ENCODE results near the gene PRAF2.
A peak's percentile ranks its signal among the peaks of the same experiment; 100 is the strongest.

Gene PRAF2

GRCh38 chrX:49071877-49072711 lies 1.7 kb downstream of the PRAF2 start:
- no peak for DNase-seq

- no peak for DNase-seq
Observed at GRCh38 chrX:49070988-49071387, 2.8 kb downstream of the PRAF2 start.

GRCh38 chrX:49069038-49069437 lies 4.8 kb downstream of the PRAF2 start:
- DNase-seq: no peak

GRCh38 chrX:49067285-49068120 lies 6.3 kb downstream of the PRAF2 start:
- no peak for DNase-seq

- DNase-seq: no peak
Observed at GRCh38 chrX:49066690-49067089, 7.1 kb downstream of the PRAF2 start.

GRCh38 chrX:49066278-49066677 lies 7.5 kb downstream of the PRAF2 start:
- no peak for DNase-seq

GRCh38 chrX:49064735-49065134 lies 9.1 kb downstream of the PRAF2 start:
- DNase-seq: no peak

GRCh38 chrX:49064303-49064702 lies 9.5 kb downstream of the PRAF2 start:
- no peak for DNase-seq

GRCh38 chrX:49063715-49064114 lies 10.1 kb downstream of the PRAF2 start:
- DNase-seq: no peak

GRCh38 chrX:49061916-49062315 lies 11.9 kb downstream of the PRAF2 start:
- no peak for DNase-seq

- no peak for DNase-seq
Observed at GRCh38 chrX:49061490-49061889, 12.3 kb downstream of the PRAF2 start.

GRCh38 chrX:49060914-49061313 lies 12.9 kb downstream of the PRAF2 start:
- no peak for DNase-seq

GRCh38 chrX:49059681-49060085 lies 14.1 kb downstream of the PRAF2 start:
- no peak for DNase-seq

- no peak for DNase-seq
Observed at GRCh38 chrX:49059201-49059600, 14.6 kb downstream of the PRAF2 start.

- no peak for DNase-seq
Observed at GRCh38 chrX:49058794-49059193, 15.0 kb downstream of the PRAF2 start, which contains the start of gene CCDC120. CCDC120 (plus strand) TSS chrX:49058999; CDS start chrX:49062042, 3,043 bp downstream.

GRCh38 chrX:49054073-49054762 lies 19.6 kb downstream of the PRAF2 start:
- DNase-seq: no peak

- DNase-seq: peak; percentile 37
Observed at GRCh38 chrX:49053223-49054072, 20.4 kb downstream of the PRAF2 start.

GRCh38 chrX:49043987-49044281 lies 29.9 kb downstream of the PRAF2 start:
- no peak for DNase-seq

- peak; percentile 92 for DNase-seq
Observed at GRCh38 chrX:49043220-49043986, 30.4 kb downstream of the PRAF2 start, which contains the start of gene TFE3. TFE3 (minus strand) TSS chrX:49043357; CDS start chrX:49043226, 131 bp downstream.

GRCh38 chrX:49042581-49043219 lies 31.1 kb downstream of the PRAF2 start:
- no peak for DNase-seq
